ENCODE measurements around the gene PRRG4.
"Not testable (repeated sequence)": the region's sequence is repeated elsewhere in the genome, so short reads cannot be mapped to it uniquely, and the experiment has no call there.

Gene PRRG4

GRCh38 chr11:32820497-32820896, 9.2 kb upstream of the PRRG4 start:
- no peak overlapping the region for H3K27ac ChIP-seq
- TF ChIP-seq CTCF (IDR thresholded peaks at IDR 0.05), result no peak
- TF ChIP-seq ZFX (IDR thresholded peaks at IDR 0.05; ENCODE audit: borderline replicate concordance), result no peak

GRCh38 chr11:32821517-32821916, 8.2 kb upstream of the PRRG4 start:
- no peak overlapping the region for H3K27ac ChIP-seq
- no peak for TF ChIP-seq ZFX (IDR thresholded peaks at IDR 0.05; ENCODE audit: borderline replicate concordance)
- no peak for TF ChIP-seq CTCF (IDR thresholded peaks at IDR 0.05)

DNA sequence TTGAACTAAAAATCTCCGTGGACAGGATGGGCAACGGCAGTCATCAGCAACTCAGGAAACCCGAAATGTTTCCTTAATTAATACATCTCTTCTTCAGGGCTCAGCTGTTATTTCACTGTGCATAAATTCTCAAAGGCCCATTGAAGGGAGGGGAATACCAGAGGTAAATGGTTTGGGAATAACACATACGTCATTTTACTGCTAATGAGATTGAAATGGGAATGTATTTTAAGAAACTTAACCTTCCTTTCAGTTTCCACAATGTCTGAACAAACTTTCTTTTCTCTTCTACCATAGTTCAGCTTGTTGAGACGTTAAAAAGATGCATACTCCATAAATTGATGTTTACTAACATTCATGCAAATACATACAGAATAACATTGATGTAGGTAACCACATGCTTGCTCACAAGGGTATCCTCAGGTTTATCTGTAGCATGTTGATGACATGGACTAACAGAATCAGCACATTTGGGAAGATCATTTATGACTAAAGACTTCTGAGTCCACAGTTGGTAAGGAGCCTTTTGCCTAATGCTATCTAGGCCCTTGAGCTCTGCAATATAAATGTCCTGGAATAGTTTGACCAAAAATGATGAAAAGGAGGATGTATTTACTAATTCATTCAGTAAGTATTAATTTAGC, 7.7 kb upstream of the PRRG4 start:
- no peak overlapping the region for H3K27ac ChIP-seq
- TF ChIP-seq ZFX (IDR thresholded peaks at IDR 0.05; ENCODE audit: borderline replicate concordance), result no peak

GRCh38 chr11:32823617-32824016, 6.1 kb upstream of the PRRG4 start:
- not testable (repeated sequence) for H3K27ac ChIP-seq

GRCh38 chr11:32826113-32826512, 3.6 kb upstream of the PRRG4 start:
- no peak overlapping the region for H3K27ac ChIP-seq
- TF ChIP-seq ZFX (IDR thresholded peaks at IDR 0.05; ENCODE audit: borderline replicate concordance), result no peak
- no peak for TF ChIP-seq CTCF (IDR thresholded peaks at IDR 0.05)

- H3K27ac ChIP-seq, result no peak overlapping the region
- no peak for TF ChIP-seq CTCF (IDR thresholded peaks at IDR 0.05)
- TF ChIP-seq ZFX (IDR thresholded peaks at IDR 0.05; ENCODE audit: borderline replicate concordance), result no peak
Measured at GRCh38 chr11:32827276-32827675, 2.5 kb upstream of the PRRG4 start.

GRCh38 chr11:32829157-32829679, 509 bp upstream of the PRRG4 start:
- TF ChIP-seq ZFX (IDR thresholded peaks at IDR 0.05; ENCODE audit: borderline replicate concordance), result no peak
- no peak for TF ChIP-seq CTCF (IDR thresholded peaks at IDR 0.05)
- H3K27ac ChIP-seq, result peak overlapping the region; percentile 81

GRCh38 chr11:32830413-32830738, 649 bp downstream of the PRRG4 start:
- H3K27ac ChIP-seq, result peak overlapping the region; percentile 81
- TF ChIP-seq CTCF (IDR thresholded peaks at IDR 0.05) (no peak), ZFX (IDR thresholded peaks at IDR 0.05; ENCODE audit: borderline replicate concordance) (no peak)
